Measurements from ENCODE around the gene HNRNPR.
"Not testable (repeated sequence)": the region's sequence is repeated elsewhere in the genome, so short reads cannot be mapped to it uniquely, and the experiment has no call there.

HNRNPR gene

GRCh38 chr1:23325393-23325792 is 18.7 kb downstream of the HNRNPR start:
- H4K20me1 ChIP-seq (ENCODE audit: low read depth, low read length) = peaks cover 26% of the 10 kb centered on the region
- H3F3A ChIP-seq (ENCODE audit: insufficient read depth) = peaks cover 11% of the 10 kb centered on the region

GRCh38 chr1:23322770-23323169 is 21.3 kb downstream of the HNRNPR start:
- TF ChIP-seq EZH2phosphoT487 (conservative IDR thresholded peaks at IDR 0.05; ENCODE audit: low read length) (no peak), CTCF (IDR thresholded peaks at IDR 0.05; ENCODE audit: insufficient read depth, low read length, poor library complexity, severe bottlenecking) (no peak)
- H3K79me2 ChIP-seq (ENCODE audit: insufficient read depth, low read length) = peaks cover 71% of the 10 kb centered on the region
- no peaks in the 10 kb centered on the region for H3K9me3 ChIP-seq (ENCODE audit: insufficient read depth, low read length)
- H3K36me3 ChIP-seq (ENCODE audit: low read length) = peaks cover 65% of the 10 kb centered on the region
- H3F3A ChIP-seq (ENCODE audit: insufficient read depth) = peaks cover 8% of the 10 kb centered on the region
- no peak overlapping the region for H3K27ac ChIP-seq (ENCODE audit: low read depth, low read length)
- H4K20me1 ChIP-seq (ENCODE audit: low read depth, low read length) = peaks cover 30% of the 10 kb centered on the region
- no peak overlapping the region for H3K4me2 ChIP-seq (ENCODE audit: low read depth, low read length, poor library complexity, severe bottlenecking)
- H3K4me3 ChIP-seq (ENCODE audit: insufficient read depth, low read length, poor library complexity, severe bottlenecking) = no peak overlapping the region
- H3K9me2 ChIP-seq (replicated peaks; ENCODE audit: insufficient read depth, low read length) = no peaks in the 10 kb centered on the region
- H2AFZ ChIP-seq (ENCODE audit: low read depth, low read length, severe bottlenecking) = no peak overlapping the region
- H3K9ac ChIP-seq (ENCODE audit: low read length) = no peak overlapping the region
- H3K27me3 ChIP-seq (ENCODE audit: low read length) = no peaks in the 10 kb centered on the region

More at GRCh38 chr1:23325393-23325792, 18.7 kb downstream of the HNRNPR start:
- Histone ChIP-seq H3K9me2 (replicated peaks; ENCODE audit: insufficient read depth, low read length) (no peaks in the 10 kb centered on the region), H3K4me3 (ENCODE audit: insufficient read depth, low read length, poor library complexity, severe bottlenecking) (no peak overlapping the region), H3K9me3 (ENCODE audit: insufficient read depth, low read length) (no peaks in the 10 kb centered on the region), H3K27me3 (ENCODE audit: low read length) (no peaks in the 10 kb centered on the region), H3K79me2 (ENCODE audit: insufficient read depth, low read length) (peaks cover 72% of the 10 kb centered on the region), H3K4me2 (ENCODE audit: low read depth, low read length, poor library complexity, severe bottlenecking) (no peak overlapping the region), H2AFZ (ENCODE audit: low read depth, low read length, severe bottlenecking) (no peak overlapping the region), H3K9ac (ENCODE audit: low read length) (no peak overlapping the region), H3K36me3 (ENCODE audit: low read length) (peaks cover 61% of the 10 kb centered on the region), H3K27ac (ENCODE audit: low read depth, low read length) (no peak overlapping the region)
- no peak for TF ChIP-seq CTCF (IDR thresholded peaks at IDR 0.05; ENCODE audit: insufficient read depth, low read length, poor library complexity, severe bottlenecking)
- no peak for TF ChIP-seq EZH2phosphoT487 (conservative IDR thresholded peaks at IDR 0.05; ENCODE audit: low read length)

- H3K79me2 ChIP-seq (ENCODE audit: insufficient read depth, low read length) = peaks cover 50% of the 10 kb centered on the region
- not testable (repeated sequence) for H3K4me2 ChIP-seq (ENCODE audit: low read depth, low read length, poor library complexity, severe bottlenecking); H3K27me3 ChIP-seq (ENCODE audit: low read length); H3K27ac ChIP-seq (ENCODE audit: low read depth, low read length); H3K4me3 ChIP-seq (ENCODE audit: insufficient read depth, low read length, poor library complexity, severe bottlenecking); H3K9me3 ChIP-seq (ENCODE audit: insufficient read depth, low read length); H3K9ac ChIP-seq (ENCODE audit: low read length); H3K9me2 ChIP-seq (replicated peaks; ENCODE audit: insufficient read depth, low read length); H2AFZ ChIP-seq (ENCODE audit: low read depth, low read length, severe bottlenecking)
- H4K20me1 ChIP-seq (ENCODE audit: low read depth, low read length) = peaks cover 60% of the 10 kb centered on the region
- peaks cover 19% of the 10 kb centered on the region; the same call in 1 of the 2 replicates for H3F3A ChIP-seq (ENCODE audit: insufficient read depth)
- H3K36me3 ChIP-seq (ENCODE audit: low read length) = peaks cover 88% of the 10 kb centered on the region
Measured at GRCh38 chr1:23310280-23310679, 33.8 kb downstream of the HNRNPR start.

- no peak overlapping the region for H2AFZ ChIP-seq (ENCODE audit: low read depth, low read length, severe bottlenecking)
- H3K27ac ChIP-seq (ENCODE audit: low read depth, low read length) = no peak overlapping the region
- no peak overlapping the region for H3K4me2 ChIP-seq (ENCODE audit: low read depth, low read length, poor library complexity, severe bottlenecking)
- H3K9ac ChIP-seq (ENCODE audit: low read length) = no peak overlapping the region
- 0 out of 2 replicates have a peak, but pooled peaks cover 8% of the 10 kb centered on the region for H3K79me2 ChIP-seq (ENCODE audit: insufficient read depth, low read length)
- TF ChIP-seq EZH2phosphoT487 (conservative IDR thresholded peaks at IDR 0.05; ENCODE audit: low read length) = no peak
- TF ChIP-seq CTCF (IDR thresholded peaks at IDR 0.05; ENCODE audit: insufficient read depth, low read length, poor library complexity, severe bottlenecking) = no peak
- peaks cover 73% of the 10 kb centered on the region for H3K36me3 ChIP-seq (ENCODE audit: low read length)
- H3K4me3 ChIP-seq (ENCODE audit: insufficient read depth, low read length, poor library complexity, severe bottlenecking) = no peak overlapping the region
- H3F3A ChIP-seq (ENCODE audit: insufficient read depth) = peaks cover 19% of the 10 kb centered on the region; the same call in 1 of the 2 replicates
- H4K20me1 ChIP-seq (ENCODE audit: low read depth, low read length) = peaks cover 26% of the 10 kb centered on the region
- H3K9me3 ChIP-seq (ENCODE audit: insufficient read depth, low read length) = no peaks in the 10 kb centered on the region
- H3K9me2 ChIP-seq (replicated peaks; ENCODE audit: insufficient read depth, low read length) = no peaks in the 10 kb centered on the region
- H3K27me3 ChIP-seq (ENCODE audit: low read length) = no peaks in the 10 kb centered on the region
Measured at GRCh38 chr1:23304140-23304620, 39.9 kb downstream of the HNRNPR start.
